ENCODE results near the gene RBBP8NL.

Gene RBBP8NL

DNA sequence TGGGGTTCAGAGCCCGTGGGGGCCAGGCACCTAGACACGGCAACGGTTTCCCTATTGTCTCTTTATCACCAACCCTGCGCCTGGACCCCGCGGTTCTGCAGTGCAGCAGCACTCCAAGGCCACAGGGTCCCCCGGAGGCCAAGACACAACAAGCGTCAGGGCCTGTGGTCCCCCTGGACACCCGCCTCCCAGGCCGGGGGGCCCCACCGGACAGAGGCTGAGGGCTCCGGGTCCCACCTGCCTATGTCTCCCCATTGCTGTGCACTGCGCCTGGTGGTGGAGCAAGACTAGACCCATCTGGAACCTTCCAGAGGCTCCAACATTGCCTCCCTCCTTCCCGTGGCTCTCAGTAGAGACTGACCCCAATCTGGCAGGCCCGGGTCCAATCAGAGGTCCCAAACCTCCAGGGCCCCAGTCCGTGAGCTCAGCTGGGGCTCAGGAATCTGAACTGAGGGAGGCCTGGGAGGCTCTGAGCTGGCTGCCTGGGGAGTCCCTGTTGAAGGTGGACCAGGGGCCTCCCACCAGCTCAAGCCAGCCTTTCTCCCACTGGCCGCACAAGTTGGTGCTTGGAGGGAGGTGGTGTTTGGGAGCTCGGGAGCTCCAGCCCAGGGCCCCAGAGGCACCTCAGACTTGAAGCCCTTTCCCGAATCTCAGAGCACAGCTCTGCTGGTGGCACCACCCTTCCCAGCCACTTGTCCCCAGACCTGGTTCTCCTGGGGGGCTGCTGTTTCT, 39.6 kb upstream of the RBBP8NL start:
- TF ChIP-seq POLR2A (IDR thresholded peaks at IDR 0.05; ENCODE audit: low read length), result no peak
- TF ChIP-seq GATA1 (IDR thresholded peaks at IDR 0.05; ENCODE audit: low read depth, low read length), result no peak
- no peak for DNase-seq

DNA sequence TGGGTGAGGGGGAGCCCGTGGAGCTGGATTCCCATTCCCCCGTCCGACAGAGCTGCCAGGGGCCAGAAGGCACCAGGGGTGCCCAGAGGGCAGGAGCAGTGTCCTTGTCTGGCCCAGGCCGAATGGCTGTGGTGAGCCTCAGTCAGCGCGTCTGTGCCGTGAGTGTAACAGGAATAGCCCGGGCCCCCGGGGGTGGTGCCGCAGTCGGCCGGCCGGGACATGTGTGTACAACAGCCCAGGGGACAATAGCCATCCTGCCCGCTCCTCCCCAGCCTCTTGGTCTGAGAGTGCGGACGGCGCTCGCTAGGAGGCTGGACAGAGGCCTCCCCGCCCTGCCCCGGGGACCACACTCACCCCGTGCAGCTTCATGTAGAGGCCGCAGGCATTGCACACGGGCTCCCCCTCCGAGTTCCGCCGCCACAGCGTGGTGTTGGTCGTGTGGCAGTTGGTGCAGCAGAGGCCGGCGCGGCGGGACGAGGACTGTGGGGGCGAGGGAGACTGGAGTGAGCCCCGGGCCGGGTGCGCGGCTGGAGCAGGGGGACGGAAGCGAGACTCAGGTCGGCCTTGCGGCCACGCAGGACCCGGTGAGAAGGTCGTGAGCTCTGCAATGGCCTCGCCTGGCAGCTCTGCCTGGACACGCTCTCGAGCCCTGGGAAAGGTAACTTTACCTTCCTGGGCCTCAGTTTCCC, 38.9 kb upstream of the RBBP8NL start:
- TF ChIP-seq POLR2A (IDR thresholded peaks at IDR 0.05; ENCODE audit: low read length) (no peak), GATA1 (IDR thresholded peaks at IDR 0.05; ENCODE audit: low read depth, low read length) (no peak)
- no peak for DNase-seq

DNA sequence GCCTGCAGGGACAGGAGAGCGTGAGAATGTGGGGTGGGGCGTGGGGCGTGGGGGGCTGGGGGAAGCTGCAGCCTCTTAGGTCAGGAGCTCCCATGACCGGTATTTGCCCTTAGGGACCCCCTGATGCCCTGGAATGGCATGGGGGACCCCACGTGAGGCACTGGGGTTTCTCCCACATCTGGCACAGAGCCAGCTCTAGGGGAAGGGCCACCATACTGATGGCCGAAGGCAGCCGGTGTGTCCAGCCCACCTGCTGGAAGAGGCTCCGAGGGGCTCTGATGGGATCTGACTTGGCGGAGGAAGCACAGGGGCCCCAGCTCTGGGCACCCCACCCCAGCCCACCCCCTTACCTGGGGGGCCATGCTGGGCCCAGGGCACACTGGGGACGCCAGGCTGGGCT, 37.7 kb upstream of the RBBP8NL start:
- TF ChIP-seq POLR2A (IDR thresholded peaks at IDR 0.05; ENCODE audit: low read length), result no peak
- no peak for TF ChIP-seq GATA1 (IDR thresholded peaks at IDR 0.05; ENCODE audit: low read depth, low read length)
- DNase-seq, result no peak

DNA sequence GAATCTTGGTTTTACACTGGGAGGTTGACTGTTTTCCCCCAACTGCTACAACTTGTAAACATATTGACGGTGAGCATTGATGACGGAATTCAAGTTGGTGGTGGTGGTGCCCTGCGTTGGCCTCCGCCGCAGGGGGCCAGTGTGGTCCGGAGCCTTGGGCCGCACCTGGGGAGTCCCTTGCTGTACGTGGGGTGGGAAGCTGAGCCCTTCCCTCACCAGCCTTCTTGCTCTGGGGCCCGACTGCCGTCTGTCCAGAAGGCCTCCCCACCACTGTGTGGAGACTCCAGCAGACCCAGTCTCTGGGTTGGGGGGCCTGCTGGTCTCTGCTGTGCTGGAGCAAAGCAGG, 37.1 kb upstream of the RBBP8NL start:
- TF ChIP-seq GATA1 (IDR thresholded peaks at IDR 0.05; ENCODE audit: low read depth, low read length), result no peak
- TF ChIP-seq POLR2A (IDR thresholded peaks at IDR 0.05; ENCODE audit: low read length), result no peak
- DNase-seq, result no peak

DNA sequence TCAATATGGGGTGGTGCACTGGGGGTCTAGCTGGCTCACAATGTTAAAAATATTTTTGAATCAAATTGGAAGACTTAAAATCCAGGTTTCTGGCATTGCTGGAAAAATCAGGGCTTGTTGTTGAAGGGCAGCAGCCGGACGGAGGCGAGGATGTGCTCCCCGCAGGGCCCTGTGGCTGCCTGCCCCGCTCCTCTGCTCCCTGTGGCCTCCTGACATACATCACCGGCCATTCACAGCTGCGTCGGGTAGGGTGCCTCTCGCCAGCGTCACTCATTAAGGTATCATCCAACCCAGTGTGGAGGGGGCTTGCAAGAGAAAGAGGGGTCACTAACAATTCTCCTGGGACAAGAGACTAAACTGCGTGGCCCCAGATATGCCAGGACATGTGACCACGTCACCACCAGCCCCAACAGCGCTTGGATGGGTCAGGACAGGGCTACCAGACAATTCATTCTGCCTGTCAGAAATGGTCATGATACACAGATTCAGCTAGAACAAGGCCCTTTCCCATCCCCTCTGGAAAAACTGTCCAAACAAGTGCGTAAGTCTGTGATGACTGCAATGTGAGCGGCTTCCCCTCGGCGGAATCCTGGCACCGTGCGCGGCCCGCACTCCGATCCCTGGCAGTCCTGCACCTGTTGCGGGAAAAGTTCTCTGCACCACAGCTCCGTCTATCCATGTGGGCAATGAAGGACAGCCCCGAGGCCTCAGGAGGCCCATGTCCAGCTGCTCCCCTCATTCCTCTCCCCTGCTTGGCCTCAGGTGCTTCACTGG, 36.5 kb upstream of the RBBP8NL start:
- no peak for TF ChIP-seq GATA1 (IDR thresholded peaks at IDR 0.05; ENCODE audit: low read depth, low read length)
- no peak for TF ChIP-seq POLR2A (IDR thresholded peaks at IDR 0.05; ENCODE audit: low read length)
- DNase-seq, result no peak

DNA sequence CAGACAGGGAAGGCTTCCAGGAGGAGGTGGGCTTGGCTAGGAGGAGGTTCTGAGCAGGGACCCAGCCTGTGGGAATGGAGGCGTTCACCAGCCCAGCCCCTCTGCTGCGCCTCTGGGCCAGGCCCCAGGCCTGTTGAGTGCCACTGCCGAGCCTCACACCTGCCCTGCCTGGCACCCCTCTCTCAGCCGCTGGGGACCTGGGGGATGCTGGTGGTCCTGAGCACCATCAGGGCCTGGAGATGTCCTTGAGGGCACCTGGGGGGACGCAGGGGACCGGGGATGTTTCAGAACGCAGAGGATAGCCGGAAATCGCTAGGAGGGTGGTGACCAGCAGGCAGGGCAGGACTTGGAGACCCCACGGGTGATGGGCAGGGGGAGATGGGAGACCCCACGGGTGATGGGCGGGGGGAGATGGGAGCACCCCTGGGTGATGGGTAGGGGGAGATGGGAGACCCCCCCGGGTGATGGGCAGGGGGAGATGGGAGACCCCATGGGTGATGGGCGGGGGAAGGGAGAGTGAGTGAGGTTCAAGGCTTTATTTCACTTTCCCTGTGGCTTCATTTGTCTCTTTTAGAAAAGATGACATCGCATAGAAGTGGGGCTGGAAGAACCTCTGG, 35.7 kb upstream of the RBBP8NL start:
- DNase-seq, result no peak

DNA sequence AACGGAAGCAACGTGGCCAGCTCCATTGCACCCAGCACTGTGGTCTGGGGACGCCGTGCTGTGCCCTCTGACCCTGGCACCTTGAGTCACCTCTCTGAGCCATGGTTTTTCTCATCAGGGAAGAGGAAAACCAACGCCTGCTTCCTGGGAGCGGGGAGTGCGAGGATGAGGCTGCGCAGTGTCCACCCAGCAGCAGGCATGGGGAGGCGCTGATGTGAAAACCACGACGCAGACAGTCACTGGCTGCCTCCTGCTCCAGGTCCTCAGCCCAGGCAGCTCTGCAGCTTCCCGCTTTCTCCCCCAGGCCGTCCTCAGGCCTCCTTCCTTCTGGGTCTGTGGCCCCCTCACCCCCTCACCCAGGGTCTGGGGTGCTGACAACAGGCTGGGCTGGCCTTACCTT, 34.5 kb upstream of the RBBP8NL start:
- TF ChIP-seq GATA1 (IDR thresholded peaks at IDR 0.05; ENCODE audit: low read depth, low read length) (no peak), POLR2A (IDR thresholded peaks at IDR 0.05; ENCODE audit: low read length) (no peak)
- no peak for DNase-seq

More for the DNA sequence above, 35.7 kb upstream of the RBBP8NL start:
- TF ChIP-seq POLR2A (IDR thresholded peaks at IDR 0.05; ENCODE audit: low read length), result no peak
- no peak for TF ChIP-seq GATA1 (IDR thresholded peaks at IDR 0.05; ENCODE audit: low read depth, low read length)

DNA sequence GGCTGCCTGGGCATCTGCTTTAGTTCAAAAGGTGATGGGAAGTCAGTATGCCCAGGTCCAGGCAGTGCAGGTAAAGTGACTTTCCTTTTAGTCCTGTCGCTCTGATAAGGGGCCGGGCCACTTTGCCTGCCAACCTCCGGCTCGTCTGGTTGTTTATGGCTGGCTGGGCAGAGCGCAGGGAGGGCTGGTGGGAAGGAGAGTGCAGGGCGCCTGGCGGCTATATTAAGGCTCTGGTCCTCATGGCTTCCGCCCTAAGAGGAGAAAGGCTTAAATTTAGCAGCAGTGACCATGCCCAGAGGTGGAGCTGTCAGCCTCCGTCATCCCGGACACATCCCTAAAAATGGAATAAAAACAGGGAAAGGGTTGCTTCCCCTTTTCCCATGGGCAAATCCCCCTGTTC, 33.8 kb upstream of the RBBP8NL start:
- no peak for DNase-seq
- TF ChIP-seq GATA1 (IDR thresholded peaks at IDR 0.05; ENCODE audit: low read depth, low read length), result no peak
- no peak for TF ChIP-seq POLR2A (IDR thresholded peaks at IDR 0.05; ENCODE audit: low read length)

DNA sequence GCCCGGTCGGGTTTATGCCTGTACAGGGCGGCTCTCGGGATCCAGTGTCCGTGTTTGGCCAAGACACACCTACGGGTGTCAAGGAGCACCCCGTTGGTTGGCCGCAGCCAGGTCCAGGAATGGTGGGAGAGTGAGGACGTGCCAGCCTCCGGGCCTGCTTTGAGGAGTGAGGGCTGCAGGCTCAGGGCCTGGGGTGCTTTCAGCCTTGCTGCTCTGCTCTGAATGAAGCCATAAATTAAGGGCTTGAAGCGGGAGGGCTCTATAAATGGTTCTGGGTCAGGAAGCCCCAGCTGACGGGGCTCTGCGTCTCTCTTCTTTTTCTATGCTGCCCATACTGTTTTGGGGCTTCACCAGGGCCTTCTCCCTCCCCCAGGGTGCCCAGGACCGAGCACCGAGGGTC, 33.3 kb upstream of the RBBP8NL start:
- TF ChIP-seq POLR2A (IDR thresholded peaks at IDR 0.05; ENCODE audit: low read length) (no peak), GATA1 (IDR thresholded peaks at IDR 0.05; ENCODE audit: low read depth, low read length) (no peak)
- DNase-seq, result no peak

DNA sequence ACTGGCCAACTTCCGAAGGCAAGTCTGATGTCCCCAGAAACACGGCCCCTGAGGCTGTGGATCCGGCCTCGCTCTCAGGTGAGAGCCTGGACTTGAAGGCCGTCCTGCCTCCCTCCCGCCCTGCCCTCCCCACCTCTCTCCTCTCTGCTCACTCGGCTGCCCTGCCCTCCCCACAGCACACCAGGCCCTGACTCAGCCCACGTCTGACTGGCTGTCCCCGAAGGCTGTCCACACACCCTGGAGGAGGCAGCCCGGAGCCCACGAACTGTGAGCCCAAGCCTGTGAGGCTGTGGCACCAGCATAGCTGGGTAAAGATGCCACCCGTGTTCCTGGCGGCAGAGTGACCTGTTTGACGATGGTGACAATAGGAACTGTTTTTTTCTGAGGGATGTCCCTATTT, 32.1 kb upstream of the RBBP8NL start:
- no peak for DNase-seq
- no peak for TF ChIP-seq GATA1 (IDR thresholded peaks at IDR 0.05; ENCODE audit: low read depth, low read length)
- no peak for TF ChIP-seq POLR2A (IDR thresholded peaks at IDR 0.05; ENCODE audit: low read length)

DNA sequence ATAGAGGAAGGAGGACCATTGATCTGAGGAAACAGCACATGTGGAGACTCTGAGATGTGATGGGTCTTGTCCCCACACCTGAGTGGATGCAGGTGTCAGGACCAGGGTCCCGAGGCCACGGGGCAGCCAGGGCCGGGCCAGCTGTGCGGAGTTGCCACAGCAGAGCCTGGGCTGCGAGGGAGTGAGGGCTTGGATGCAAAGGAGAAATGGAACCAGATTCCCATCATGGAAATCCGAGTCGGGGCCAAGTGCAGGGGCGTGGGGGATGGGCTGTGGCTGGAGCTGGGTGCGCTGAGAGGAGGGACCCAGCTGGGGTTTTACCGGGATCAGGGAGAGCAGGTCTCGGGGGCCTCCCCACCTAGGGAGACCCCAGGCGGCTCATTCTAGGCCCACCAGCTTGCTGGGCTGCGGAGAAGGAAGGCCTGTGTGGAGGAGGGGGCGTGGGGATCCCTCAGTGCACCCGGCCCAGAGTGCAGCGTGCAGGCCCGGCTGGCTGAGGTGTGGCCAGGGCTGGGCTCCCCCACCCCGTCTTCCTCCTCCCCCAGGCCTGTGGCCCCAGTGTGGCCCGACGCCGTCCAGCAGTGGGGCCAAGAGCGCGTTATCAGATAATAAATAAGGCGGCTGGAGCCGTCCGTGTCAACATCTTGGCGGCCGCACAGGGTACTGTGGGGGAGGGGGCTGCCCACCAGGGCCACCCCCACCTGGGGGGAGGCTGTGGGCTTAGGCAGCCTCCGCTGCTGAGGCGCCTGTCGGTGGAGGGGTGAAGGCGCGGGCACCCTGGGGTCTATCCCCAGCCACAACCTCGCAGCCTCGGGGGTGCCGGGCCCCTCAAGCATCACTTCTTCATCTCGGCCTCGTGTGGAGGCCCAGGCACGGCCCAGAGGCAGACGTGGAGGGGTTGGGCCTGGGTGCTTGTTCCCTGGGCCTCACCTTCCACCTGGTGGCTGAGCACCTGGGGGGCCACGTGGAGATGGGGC, 31.2 kb upstream of the RBBP8NL start:
- TF ChIP-seq POLR2A (IDR thresholded peaks at IDR 0.05; ENCODE audit: low read length) (no peak), GATA1 (IDR thresholded peaks at IDR 0.05; ENCODE audit: low read depth, low read length) (no peak)
- DNase-seq, result peak; percentile 21 to 48

DNA sequence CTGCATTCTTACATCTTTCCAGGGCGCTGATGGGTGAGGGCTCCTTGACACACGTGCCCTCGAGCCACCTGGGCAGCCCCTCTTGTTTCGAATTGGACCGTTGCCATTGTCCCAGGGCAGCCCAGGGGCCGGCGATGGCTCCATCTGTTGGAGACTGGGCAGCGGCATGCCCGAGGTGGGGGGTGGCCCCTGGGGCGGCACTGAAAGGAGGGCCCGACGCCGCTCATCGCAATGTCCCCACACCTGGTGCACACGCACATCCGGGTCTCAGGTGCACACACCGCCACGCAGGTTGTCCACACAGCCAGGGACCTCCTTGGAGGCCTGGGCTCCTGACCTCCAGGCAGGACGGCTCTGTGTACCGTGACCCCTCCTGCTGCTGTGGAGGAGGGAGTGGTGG, 30.5 kb upstream of the RBBP8NL start:
- no peak for DNase-seq
- TF ChIP-seq POLR2A (IDR thresholded peaks at IDR 0.05; ENCODE audit: low read length) (no peak), GATA1 (IDR thresholded peaks at IDR 0.05; ENCODE audit: low read depth, low read length) (no peak)

DNA sequence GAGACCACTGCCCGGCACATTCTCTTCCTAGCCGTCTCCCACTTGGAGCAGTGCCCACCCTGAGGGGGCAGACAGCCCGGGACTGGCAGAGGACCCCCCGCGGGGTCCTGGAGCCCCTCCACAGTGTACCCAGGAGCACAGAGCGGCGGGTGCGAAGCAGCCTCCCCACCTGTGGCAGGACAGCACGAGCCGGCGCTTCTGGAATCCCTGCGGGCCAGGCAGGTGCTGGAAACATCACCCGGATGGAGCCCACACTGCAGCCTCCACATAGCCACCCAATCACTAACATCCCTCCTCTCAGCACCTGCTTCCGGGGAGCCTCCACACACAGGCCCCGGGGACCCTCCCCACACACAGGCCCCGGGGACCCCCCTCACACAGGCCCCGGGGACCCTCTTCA, 29.8 kb upstream of the RBBP8NL start:
- DNase-seq, result no peak
- TF ChIP-seq GATA1 (IDR thresholded peaks at IDR 0.05; ENCODE audit: low read depth, low read length), result no peak
- no peak for TF ChIP-seq POLR2A (IDR thresholded peaks at IDR 0.05; ENCODE audit: low read length)
